Measurements from ENCODE around the gene KRT28. TPM values are rescaled to one million over a fixed set of nuclear protein-coding genes. Genes with fewer than 3 reads are reported as not detected.

KRT28 gene
- total and polyA plus RNA-seq, 2 of the 8 experiments (the other 6 are each of a cell fraction or from before 2014, with no cell fraction given): not detected

DNA sequence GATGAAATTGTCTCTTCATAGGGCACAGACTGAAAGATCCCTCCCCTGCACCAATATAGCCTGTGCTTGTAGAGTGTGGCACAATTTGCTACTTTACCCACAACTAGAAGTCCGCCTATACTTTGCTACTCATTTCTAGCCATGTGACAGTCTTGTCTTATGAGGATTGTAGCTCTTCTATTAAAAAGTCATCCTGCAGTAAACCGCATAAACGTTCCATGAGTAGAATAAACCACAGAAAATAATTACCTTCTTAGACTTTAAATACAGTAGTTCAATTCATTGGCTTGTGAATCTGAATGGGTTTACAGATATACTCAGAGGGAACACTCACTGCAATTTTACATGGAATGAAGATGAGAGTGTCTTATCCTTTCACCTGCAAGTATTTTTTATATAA lies 21.8 kb downstream of the KRT28 start:
- DNase-seq (ENCODE audit: low read depth in 1 of 2, low spot score in 2 of 2): no peak
- WGBS, 2 experiments (ENCODE audit: extremely low coverage in 1 of 2, insufficient coverage in 1 of 2, insufficient read length in 1 of 2, insufficient replicate concordance in 2 of 2, low coverage in 1 of 2, low lambda C conversion rate in 2 of 2, missing lambda C conversion rate in 1 of 2): 82% methylated on average over 3 of the region's 3 CpGs; no CpG with 5 or more reads in 1 of the 2 experiments
- H3K14ac ChIP-seq (ENCODE audit: insufficient read length): no peak overlapping the region
- no peaks in the 10 kb centered on the region for H3K36me3 ChIP-seq (ENCODE audit: control insufficient read depth in 2 of 4, insufficient read depth in 4 of 4, low read length in 3 of 4)
- H2AFZ ChIP-seq (ENCODE audit: low read length): no peak overlapping the region
- H3K23me2 ChIP-seq (ENCODE audit: low read depth, low read length): no peaks in the 10 kb centered on the region
- H3K23ac ChIP-seq (ENCODE audit: insufficient read length): no peak overlapping the region
- ChIA-PET POLR2A (ENCODE audit: partially characterized antibody) (no interaction called here), CTCF (ENCODE audit: partially characterized antibody) (interaction anchor here (0.6 to 1.3 kb wide), 2 partner anchors 107 to 188 kb away, joined by 4 to 6 read pairs; partner anchors contain the start of gene KRT20)
- H4K5ac ChIP-seq (ENCODE audit: insufficient read length, low read depth, low read length): no peak overlapping the region
- H3K4me1 ChIP-seq (replicated peaks in 1 of 4; ENCODE audit: control insufficient read depth in 3 of 4, insufficient read depth in 4 of 4, low read length in 3 of 4): no peaks in the 10 kb centered on the region
- no peak overlapping the region for H2AK5ac ChIP-seq (ENCODE audit: low read depth, low read length)
- H3K27me3 ChIP-seq (replicated peaks in 1 of 4; ENCODE audit: control insufficient read depth in 3 of 4, extremely low read depth in 1 of 4, insufficient read depth in 3 of 4, low read length in 3 of 4): peaks cover 0 to 3% (median 1%) of the 10 kb centered on the region in 4 experiments; a peak in 3 of 7 replicates
- H4K8ac ChIP-seq (ENCODE audit: extremely low read depth, insufficient read depth, low read length): no peak overlapping the region
- H2BK12ac ChIP-seq (ENCODE audit: low read depth, low read length): no peak overlapping the region
- no peak overlapping the region for H3K56ac ChIP-seq (replicated peaks; ENCODE audit: insufficient read length, low read depth, low read length)
- no peak overlapping the region for H4K91ac ChIP-seq (replicated peaks; ENCODE audit: insufficient read length, low read length)
- H2BK20ac ChIP-seq (ENCODE audit: low read length): no peak overlapping the region
- no peak overlapping the region for H3K4me3 ChIP-seq (ENCODE audit: extremely low read depth in 1 of 4, insufficient read depth in 2 of 4, low read depth in 3 of 4, low read length in 4 of 4)
- no peak for FAIRE-seq
- no peaks in the 10 kb centered on the region for H3K79me1 ChIP-seq (ENCODE audit: low read depth, low read length)
- H3K27ac ChIP-seq (ENCODE audit: low read depth, low read length): no peak overlapping the region
- H3K18ac ChIP-seq (ENCODE audit: extremely low read depth, low read length): no peak overlapping the region
- H3K9ac ChIP-seq (replicated peaks in 1 of 4; ENCODE audit: extremely low read depth in 1 of 4, low read depth in 3 of 4, low read length in 3 of 4): no peak overlapping the region
- H3K79me2 ChIP-seq (ENCODE audit: control insufficient read depth in 1 of 2, insufficient read depth in 2 of 2, low read length in 2 of 2): no peaks in the 10 kb centered on the region
- no peak overlapping the region for H2BK15ac ChIP-seq (ENCODE audit: low read length)
- no peak overlapping the region for H2BK120ac ChIP-seq (replicated peaks; ENCODE audit: low read depth, low read length)
- no peak overlapping the region for H3K4ac ChIP-seq (replicated peaks; ENCODE audit: insufficient read length, low read depth, low read length)
- no peaks in the 10 kb centered on the region for H4K20me1 ChIP-seq (replicated peaks in 1 of 2; ENCODE audit: control insufficient read depth in 1 of 2, insufficient read depth in 2 of 2, low read length in 2 of 2)
- H2BK5ac ChIP-seq (ENCODE audit: low read depth, low read length): no peak overlapping the region
- no peak overlapping the region for H3K4me2 ChIP-seq (ENCODE audit: insufficient read depth in 1 of 2, low read depth in 2 of 2, low read length in 2 of 2)
- H3K9me3 ChIP-seq (ENCODE audit: insufficient read depth in 2 of 2, low read depth in 1 of 2, low read length in 1 of 2): no peaks in the 10 kb centered on the region
- no peak for TF ChIP-seq SP4 (IDR thresholded peaks at IDR 0.05; ENCODE audit: low read length)
